ENCODE measurements around the gene SPACA6.

GRCh38 chr19:51660975-51661600, 32.0 kb upstream of the SPACA6 start:
- TF ChIP-seq CTCF (IDR thresholded peaks at IDR 0.05) (peak; percentile 42 to 63 (median 48)), POLR2A (IDR thresholded peaks at IDR 0.05) (no peak)
